HG03060 (cell line): ENCODE data around the gene THADA.

Experiments
- ATAC-seq: cut with Tn5 transposase; IDR thresholded peaks from one replicate; pipeline ENCODE4 v1.9.1; 2021; ENCODE audit warnings: low read depth, moderate number of reproducible peaks; ENCODE audit not compliant: unreplicated experiment

THADA gene

DNA sequence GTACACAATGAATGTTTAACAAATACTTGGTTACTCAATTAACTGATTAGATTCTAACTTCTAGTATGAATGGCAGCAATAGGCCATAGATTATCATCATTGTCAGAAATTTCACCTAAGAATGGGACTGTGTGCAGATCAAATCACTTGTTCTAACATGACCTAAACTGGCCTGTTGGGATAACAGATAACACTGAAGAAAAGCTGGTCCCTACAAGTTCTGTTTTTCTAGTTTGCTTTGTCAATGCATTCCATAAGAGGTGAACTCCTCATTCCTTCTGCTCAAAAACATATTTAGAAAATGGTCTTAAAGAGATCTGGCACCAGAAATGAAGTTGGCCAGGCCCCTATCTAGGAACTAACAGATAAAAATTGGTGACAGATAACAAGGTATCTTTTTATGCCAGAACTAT lies 175.4 kb downstream of the THADA start:
- ATAC-seq, result no peak

DNA sequence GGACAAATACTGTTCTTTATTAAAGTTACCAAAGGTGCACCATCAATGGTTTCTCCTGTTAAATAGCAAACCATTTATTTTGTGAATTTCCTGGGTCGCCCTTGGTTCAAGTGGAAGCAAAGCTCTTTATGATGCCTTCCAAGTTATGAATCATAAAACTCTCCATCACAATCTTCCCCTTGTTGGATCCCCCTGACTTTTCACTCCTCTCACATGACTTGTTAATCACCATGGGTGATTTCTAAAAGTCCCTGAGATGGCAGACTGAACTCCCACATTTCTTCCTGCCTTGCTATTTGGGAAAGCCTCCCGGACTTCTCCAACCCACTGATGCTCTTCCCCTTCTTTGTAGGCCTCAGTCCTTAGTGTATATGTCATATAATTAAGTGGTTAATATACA lies 176.0 kb downstream of the THADA start:
- no peak for ATAC-seq

DNA sequence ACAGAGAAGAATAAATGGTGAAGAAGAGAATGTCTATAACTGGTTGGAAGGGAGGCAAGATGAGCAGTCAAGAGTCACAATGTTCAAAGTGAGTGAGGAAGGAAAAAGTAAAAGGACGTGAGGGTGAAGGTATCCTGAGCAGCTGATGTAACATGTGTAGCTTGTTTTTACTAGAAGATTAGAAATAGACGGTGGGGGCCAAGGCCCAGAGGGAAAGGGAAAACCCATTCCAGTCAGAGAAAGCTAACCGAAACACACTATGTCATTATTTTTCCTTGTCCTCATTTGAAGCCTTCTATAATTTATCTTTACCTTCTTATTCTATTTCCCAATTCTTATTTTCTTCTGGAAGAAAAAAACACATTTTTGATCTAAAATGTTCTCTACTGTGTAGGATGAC lies 176.6 kb downstream of the THADA start:
- ATAC-seq, result no peak

DNA sequence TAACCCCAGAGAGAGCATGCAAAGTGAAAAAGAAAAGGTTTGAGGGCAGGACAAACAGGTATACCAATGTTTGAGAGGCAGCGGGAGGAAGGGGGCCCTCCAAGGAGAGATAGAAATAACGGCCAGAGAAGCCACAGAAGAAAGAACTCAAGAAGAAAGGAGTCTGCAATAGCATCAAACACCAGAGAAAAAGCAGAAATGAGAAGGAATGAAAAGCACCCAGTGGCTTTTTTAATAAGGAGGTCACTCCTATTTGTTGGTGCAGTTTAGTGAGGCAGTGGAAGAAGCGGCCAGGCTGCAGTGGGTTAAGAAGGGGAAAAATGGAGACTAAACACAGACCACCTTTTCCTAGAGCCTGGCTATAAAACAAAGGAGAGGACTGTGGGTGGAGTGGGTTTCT lies 177.2 kb downstream of the THADA start:
- no peak for ATAC-seq

DNA sequence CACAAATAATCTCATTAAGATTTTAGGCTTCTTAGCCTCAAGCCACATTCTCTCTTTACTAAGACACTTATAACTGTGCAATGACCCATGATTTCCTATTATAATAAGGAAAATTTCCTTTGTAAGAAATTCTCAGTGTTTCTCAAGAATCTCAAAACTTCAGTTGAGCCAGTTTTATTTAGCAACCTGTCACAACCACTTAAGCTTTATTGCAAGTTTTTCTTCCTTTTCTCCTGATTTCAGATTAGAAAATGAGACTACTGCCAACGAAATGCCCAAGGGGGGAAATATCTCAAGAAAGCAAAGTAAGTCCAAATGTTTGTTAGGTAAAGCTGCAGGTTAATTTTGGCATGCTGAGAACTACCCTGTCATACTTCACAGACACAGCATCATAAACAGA lies 178.5 kb downstream of the THADA start:
- no peak for ATAC-seq

DNA sequence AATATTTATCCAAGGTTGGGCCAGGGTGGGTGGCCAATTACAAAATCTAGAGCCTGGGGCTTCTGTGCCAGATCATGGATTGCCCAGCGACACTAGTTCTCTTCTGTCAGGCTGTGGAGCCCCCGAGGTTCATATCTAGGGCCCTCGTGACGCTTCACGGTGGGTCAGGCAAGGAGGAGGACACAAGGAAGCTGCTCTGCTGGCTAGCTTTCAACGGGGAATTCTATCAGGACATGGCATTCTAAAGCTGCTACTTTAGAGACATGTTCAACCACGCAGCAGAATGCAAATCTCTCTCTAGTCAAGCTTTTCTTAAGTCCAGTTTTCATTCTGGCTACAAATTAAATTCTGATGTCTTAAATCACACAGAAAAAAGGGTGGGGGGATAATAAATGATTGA lies 180.2 kb downstream of the THADA start:
- ATAC-seq, result no peak

DNA sequence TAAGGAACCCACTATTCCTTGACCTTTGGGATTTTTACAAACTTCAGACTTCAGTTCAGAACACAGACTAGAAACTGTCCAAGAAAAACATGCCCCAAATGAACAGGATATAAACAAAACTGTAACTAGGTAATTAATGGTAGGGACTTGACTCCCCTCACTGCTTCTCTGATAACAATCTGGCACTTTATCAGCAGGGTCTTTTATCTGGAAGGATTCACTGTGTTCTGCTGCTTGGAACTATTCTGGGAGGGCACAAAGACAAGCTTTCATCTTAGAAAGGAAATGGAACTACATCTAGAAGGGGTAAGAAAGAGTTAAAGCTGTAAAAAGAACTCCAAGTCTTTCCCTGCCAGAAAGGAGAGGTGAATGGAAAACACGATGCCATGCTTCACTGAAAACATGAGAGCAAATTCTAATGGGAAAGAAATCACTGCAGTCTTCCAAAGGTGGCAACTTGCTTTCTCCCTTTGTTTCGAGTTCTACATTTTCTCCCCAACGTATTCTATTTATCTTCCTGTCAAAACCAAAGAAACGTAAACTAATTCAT lies 181.2 kb downstream of the THADA start:
- ATAC-seq, result no peak

DNA sequence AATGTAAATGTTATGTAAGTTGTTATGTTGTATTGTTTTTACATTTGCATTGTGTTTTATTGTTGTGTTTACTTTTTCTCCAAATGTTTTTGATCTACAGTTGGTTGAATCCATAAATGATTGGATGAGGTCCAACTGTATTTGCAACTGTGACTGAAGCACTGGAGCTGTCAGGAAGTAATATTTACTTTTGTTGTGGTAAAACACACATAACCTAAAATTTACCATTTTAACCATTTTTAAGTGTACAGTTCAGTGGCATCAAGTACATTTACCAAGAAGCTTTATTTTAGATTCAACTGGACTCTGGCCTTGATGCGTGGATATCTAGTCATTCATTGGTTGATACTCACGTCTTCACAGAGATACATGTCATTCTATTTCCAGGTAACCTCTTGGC lies 181.8 kb downstream of the THADA start:
- ATAC-seq, result no peak

DNA sequence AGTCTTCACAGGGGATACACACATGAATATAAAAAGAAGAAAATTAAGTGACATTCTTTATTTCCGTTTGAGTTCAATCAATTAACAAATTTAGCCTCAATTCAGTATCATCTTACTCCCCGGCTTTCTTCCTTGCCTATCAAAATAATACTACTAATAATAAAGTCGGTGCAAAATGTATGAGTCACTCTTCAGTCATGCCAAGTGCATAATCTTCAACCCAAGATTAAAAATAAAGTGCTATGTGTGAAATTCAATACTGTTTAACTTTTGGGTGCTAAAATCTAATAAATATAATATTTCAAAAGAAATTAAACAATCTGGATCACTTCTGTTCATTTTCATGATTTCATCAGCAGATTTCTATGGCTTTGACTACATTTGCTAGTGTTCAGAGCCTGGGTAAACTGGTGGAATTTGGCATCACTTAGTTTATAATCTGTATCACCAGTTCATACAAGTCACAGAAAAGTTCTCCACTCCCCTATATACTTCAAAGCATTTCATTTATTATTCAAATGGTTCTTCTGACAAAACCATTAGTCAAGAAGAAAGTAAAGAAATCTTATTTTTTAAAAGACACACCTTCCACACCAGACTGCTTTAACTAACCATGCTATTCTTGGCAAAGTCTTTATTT lies 183.6 kb downstream of the THADA start:
- no peak for ATAC-seq

DNA sequence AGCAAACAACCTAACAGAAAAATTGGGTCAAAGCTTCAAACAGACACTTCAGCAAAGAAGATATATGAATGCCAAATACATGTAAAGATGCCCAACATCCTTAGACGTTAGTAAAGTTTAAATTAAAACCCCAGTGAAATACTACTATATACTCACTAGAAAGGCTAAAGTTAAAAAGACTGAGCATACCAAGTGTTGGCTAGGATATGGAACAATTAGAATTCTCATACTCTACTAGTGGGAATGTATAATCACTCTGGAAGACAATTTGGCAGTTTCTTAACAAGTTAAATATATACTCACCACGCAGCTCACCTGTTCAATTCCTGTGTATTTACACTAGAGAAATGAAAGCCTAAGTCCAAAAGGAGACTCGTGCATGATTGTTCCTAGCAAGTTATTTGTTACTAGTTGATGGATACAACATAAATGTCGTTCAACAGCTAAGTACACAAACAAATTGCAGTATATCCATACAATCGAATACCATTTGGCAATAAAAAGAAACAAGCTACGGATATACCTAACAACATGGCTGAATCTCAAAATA lies 185.7 kb downstream of the THADA start:
- no peak for ATAC-seq

DNA sequence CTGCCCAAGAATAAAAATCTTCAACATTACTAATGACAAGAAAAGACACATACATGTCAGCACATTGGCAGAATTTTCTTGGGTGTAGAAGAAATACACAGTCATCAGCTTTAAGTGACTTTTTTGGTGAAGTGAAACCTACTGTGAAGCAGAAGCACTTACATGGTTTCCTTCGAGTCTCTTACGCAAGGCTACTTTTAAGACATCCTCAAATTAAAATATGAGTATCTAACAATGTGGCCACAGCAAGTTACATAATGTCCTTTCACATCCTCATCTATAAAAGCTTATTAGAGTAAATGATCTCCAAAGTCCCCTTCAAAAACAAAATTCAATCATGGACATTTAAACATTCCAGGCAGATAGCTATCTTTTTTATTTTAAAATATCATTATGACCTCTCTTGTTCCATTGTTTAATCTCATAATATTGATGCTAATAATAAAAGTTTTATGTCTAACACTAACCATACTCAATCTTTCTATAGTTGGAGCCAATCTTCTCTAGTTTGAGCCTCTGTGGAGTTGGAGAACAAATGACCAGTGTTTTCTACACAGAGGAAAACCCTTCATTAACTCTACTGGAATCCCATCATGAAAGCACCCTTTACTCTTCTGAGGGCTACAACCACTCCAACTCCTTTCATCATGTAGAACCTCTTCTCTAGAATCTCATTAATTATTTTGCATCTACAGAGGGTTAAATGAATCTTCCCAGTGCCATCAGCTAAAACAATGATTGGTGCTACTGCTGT lies 187.3 kb downstream of the THADA start:
- no peak for ATAC-seq

DNA sequence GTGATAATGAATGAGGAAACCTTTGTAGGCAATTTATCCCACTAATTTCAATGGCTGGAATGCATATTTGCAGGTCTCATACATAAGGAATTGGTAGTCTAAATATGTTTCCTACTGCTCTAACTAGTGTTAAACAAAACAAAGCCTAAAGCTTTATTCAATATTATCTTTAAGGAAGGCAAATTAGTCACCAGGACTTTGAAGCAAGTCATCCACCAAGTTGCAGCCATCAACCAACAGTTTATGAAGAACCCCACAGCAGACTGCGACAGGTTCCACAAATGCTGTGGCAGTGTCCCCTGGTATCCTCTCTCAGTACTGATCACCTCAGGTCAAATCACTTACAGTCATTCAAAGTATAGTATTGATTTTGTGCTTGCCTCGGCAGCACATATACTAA lies 187.9 kb downstream of the THADA start:
- ATAC-seq, result no peak

DNA sequence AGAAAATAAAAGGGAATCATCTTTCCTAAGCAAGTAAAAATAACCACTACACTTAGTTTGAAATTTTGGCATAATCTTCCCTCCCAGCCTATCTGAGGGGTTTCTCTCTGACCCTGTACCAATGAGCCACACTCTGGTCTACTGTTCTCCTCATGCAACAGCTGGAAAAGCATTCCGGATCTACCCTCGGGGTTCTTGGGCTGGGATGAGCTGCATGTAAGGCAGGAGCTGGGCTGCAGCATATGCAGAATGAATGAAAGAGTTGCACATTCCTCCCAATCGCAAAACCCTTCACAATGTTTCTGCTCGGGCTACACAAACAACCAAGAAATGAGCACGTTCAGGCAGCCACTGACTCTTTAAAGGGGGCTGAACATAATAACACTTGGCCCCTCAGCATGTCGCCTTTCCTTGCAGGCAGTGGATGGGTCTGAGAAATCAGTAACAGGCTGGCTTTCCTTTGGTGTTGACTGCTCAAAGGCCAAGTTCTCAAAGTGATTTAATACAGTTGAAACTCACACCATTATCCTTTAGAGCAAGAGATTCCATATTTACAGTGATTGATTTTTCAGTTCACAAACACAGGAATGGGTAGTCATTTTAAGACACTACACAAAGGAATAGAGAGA lies 189.1 kb downstream of the THADA start:
- no peak for ATAC-seq

DNA sequence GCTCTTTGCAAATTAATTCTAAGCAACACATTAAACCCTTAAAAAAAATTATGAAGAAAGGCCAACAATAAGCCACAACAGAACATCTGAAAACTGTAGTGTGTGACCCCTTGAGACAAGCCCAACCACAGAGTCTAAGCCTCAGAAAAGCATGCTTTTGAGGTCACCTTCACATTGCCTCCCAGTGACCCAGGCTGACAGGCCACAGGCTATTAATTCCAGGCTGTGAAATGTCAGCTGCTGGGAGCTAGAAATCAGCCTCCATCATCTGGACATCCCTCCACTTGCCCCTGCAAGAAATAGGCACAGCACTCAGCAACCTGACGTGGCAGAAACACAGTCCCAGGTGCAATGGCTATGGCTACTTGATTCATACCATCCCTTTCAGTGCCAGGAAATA lies 190.0 kb downstream of the THADA start:
- no peak for ATAC-seq

DNA sequence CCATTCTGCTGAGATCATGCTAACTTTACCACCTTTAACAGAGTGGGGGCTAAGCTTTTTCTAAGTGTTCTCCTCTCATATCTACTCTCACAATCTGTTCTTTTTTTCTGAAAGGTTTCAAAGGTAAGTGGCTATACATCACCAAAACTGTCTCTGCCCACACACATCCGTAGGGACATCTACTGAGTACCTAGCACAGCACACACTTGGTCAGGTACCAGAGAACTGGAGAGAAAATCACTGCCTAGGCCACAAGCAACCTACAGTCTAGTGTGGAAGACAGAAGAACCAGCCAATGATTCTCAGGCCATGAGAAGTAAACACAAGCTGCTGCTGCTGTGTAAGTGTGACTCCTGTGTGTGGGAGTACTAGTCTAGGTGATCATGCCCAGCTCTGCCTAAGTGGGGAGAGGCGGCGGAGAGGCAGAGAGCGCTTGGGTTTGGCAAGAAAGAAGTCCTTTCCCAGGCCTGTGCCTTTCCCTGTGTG lies 193.3 kb downstream of the THADA start:
- ATAC-seq, result peak; percentile 24

DNA sequence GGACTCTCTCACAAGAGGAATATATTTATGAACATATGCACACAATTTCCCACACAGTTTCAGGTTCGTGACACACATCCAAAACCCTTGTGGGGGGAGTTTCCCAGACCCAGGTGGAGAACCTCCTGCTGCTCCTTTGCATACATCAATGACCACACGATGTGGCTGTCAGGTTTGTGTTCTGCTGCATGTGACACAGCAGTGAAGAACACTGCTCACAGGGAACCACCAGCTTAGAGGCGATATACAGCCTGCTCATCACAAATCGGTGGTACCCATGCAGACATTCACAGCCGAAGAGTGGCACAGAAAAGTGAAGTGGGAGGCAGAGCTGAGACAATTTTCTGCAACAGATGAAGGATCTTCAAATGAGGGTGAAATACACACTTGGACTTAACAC lies 193.8 kb downstream of the THADA start:
- peak; percentile 82 for ATAC-seq

DNA sequence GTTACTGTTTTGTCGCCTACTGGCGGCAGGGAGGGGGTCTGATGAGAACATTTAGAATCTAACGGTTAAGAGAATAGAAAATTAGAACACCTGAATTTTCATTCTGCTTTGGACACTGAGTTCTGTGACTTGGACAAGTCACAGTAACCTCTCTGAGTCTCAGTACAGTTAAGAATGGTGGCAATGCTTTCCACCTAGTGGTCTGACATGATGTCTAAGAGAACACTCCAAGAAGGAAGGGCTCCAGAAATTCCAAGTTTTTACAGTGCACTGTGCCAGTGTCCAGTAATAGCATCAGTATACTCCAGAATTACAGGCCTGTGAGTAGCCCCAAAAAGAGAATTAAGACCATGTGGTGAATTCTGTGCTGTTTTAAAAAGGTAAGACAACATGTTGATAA lies 195.3 kb downstream of the THADA start:
- ATAC-seq, result no peak

DNA sequence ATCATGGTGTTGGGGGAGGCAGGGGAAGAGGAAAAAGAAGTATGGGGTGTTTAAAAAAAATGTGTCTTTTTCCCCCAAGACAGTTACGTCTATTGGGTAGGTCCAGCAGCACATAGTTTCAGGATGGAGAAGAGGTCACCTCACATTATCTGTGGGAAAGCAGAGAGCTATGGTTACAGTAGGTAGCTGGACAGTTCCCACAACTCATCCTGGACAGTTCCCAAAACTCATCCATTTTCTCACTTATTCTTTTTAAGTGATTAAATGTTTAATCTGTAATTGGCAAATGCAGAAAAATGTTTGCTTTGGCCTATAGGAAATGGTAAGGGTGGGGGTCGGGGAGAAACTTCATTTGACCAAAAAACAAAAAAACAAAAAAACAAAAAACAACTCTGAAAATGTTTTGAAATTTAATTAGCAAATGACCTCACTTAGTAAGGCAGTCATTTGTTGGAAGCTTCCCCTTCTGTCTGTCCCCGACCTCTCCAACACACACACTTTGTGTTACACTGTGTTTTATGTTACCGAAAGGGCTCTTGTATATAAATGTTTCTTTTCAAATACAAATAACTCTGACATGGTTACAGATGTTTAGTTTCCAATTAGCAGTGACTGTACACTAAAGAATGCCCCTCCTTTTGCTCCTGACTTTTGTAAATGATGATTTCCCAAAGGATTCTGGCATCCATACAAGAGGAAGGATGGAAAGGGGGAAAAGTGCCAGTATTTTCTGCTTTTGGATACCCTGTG lies 196.1 kb downstream of the THADA start:
- no peak for ATAC-seq

DNA sequence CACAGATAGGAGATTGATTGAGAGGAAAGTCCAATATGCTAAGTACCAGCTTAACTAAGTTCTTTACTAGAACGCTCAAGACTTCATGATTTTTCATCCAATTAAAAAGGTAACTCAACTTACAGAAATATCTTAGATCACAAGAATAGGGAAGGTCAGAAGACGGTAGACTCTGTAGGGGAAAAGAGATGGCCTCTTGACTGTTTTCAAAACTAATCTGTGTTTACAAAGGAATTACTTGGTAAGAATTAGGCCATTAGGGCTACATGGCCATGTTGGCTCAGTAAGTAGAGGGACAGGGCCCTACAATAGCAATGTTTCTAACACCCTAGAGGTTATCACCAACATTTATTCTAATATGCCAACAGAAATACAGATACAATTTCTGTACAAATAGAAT lies 196.7 kb downstream of the THADA start:
- ATAC-seq, result no peak

DNA sequence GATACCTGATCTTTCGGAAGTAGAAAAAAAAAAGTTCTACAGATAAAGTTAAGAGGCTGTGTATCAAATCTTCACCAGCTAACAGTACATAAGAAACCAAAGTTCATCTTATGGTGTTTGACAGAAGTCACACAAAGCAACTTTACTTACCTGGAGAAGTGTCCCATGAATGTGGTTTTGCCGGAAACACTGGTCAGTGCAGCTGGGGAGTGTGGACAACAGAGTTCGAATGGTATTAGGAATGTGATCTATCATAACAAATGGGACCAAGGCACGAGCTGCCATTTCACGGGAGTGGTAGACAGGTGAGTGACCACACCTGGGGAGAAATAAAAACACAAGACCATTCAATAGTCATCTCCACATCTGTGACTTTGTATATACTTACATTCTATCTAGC lies 198.0 kb downstream of the THADA start:
- no peak for ATAC-seq

DNA sequence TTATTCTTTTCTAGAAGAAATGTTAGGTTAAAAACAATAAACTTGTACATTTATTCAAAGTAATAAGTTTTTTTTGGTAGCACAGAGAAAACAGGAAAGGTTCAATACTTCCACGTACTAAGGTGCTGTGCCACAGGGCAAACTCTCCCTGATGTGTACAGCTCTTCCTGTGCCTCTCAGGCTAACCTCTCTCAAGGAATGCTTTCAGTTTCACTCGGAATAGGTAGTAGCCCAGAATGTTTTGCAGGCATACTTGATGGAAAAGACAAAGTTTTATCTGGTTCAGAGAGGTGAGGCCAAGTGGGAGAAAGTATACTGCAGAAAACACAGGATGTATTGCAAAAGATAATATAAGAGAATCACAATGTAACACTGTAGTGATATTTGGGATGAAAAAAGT lies 198.4 kb downstream of the THADA start:
- no peak for ATAC-seq
